Measurements from ENCODE around the gene NDUFS6. TPM values are rescaled to one million over a fixed set of nuclear protein-coding genes. Genes with fewer than 3 reads are reported as not detected.

NDUFS6 gene
- total RNA-seq, 1 donor from 2014 or later, result 40.3 TPM

DNA sequence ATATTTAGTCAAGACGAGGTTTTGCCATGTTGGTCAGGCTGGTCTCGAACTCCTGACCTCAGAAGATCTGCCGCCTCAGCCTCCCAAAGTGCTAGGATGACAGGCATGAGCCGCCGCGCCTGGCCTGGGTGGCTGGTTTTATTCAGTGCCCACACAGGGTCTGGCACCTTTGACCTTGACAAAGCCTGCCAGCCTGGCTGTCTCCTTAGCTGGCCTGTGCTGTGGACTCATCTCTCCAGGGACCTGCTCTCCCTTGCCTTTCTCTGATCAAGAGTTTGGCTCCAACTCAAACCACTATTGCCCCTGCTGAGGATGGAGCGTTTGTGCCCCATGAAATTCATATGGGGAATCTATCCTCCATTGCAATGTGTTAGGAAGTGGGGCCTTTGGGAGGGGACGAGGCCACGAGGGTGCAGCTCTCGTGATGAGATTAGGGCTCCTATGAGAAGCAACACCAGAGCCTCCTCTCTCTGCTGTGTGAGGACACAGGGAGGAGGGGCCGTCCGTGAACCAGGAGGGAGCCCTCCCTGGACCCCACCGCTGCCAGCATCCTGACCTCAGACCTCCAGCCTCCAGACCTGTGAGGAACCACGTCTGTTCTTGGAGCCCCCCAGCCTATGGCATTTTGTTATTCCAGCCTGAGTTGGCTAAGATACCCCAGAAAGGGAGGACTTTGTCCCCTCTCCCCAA is 46.5 kb upstream of the NDUFS6 start:
- Mint-ChIP-seq H3K9me3 (ENCODE audit: unreplicated experiment) (peaks cover 5% of the 10 kb centered on the region), H3K4me1 (ENCODE audit: low read depth, unreplicated experiment) (no peaks in the 10 kb centered on the region), H3K27me3 (ENCODE audit: unreplicated experiment) (no peaks in the 10 kb centered on the region), H3K27ac (ENCODE audit: unreplicated experiment) (no peak overlapping the region), H3K4me3 (ENCODE audit: unreplicated experiment) (no peak overlapping the region), H3K36me3 (ENCODE audit: unreplicated experiment) (peaks cover 9% of the 10 kb centered on the region)
- TF ChIP-seq, protein P1, sequence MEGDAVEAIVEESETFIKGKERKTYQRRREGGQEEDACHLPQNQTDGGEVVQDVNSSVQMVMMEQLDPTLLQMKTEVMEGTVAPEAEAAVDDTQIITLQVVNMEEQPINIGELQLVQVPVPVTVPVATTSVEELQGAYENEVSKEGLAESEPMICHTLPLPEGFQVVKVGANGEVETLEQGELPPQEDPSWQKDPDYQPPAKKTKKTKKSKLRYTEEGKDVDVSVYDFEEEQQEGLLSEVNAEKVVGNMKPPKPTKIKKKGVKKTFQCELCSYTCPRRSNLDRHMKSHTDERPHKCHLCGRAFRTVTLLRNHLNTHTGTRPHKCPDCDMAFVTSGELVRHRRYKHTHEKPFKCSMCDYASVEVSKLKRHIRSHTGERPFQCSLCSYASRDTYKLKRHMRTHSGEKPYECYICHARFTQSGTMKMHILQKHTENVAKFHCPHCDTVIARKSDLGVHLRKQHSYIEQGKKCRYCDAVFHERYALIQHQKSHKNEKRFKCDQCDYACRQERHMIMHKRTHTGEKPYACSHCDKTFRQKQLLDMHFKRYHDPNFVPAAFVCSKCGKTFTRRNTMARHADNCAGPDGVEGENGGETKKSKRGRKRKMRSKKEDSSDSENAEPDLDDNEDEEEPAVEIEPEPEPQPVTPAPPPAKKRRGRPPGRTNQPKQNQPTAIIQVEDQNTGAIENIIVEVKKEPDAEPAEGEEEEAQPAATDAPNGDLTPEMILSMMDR (IDR thresholded peaks at IDR 0.05; ENCODE audit: partially characterized antibody, unreplicated experiment), result no peak
- no peak for DNase-seq

DNA sequence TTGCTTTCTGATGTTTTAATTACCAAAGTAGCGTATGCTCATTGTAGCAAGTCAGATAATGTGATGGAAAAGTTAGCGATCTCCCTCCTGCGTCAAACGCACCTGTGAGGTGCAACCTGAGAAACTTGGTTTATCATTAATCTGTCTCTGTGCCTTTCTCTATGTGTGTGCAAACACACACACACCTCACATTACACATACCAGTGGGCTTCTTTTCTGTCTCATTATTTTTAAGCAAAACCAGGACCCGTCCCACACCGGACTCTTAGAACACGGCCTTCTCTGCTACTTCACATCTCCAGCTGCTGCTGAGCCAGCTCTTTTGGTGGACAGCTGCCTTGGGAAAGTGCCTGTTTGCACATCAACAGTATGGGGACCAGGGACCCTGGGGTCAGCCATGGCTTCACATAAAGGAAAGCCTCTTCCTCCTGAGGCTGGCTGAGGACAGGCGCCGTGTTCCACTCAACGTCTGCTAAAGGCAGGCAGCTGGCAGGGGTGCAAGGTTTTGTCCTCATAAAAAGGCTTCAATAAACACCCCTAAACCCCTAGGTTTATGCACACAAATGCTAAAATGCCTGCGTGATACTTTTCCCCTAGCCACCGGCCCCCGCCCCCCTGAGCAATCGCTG is 45.8 kb upstream of the NDUFS6 start:
- Mint-ChIP-seq H3K9me3 (ENCODE audit: unreplicated experiment) (peaks cover 5% of the 10 kb centered on the region), H3K4me3 (ENCODE audit: unreplicated experiment) (no peak overlapping the region), H3K27ac (ENCODE audit: unreplicated experiment) (no peak overlapping the region), H3K36me3 (ENCODE audit: unreplicated experiment) (peaks cover 9% of the 10 kb centered on the region), H3K4me1 (ENCODE audit: low read depth, unreplicated experiment) (no peaks in the 10 kb centered on the region), H3K27me3 (ENCODE audit: unreplicated experiment) (no peaks in the 10 kb centered on the region)
- TF ChIP-seq, protein P1 (IDR thresholded peaks at IDR 0.05; ENCODE audit: partially characterized antibody, unreplicated experiment), result no peak
- no peak for DNase-seq

DNA sequence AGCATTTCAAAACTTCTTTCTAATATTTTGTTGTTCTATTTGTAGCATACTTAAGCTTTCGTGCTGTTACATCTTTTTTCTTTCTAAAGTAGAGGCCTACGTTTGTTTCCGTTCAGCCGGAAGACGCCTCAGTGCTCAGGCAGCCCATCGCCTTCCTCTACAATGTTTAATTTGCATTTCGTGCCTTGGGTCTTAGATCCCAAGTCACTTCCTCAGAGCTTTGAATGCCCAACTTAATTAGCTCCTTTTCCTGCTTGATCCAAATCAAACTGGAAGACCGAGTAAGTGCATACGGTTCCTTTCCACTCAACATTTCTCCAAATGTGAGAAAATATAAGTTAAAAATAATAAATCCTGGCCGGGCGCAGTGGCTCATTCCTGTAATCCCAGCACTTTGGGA is 44.7 kb upstream of the NDUFS6 start:
- TF ChIP-seq, protein P1 (IDR thresholded peaks at IDR 0.05; ENCODE audit: partially characterized antibody, unreplicated experiment), result no peak
- H3K9me3 Mint-ChIP-seq (ENCODE audit: unreplicated experiment), result peaks cover 6% of the 10 kb centered on the region
- no peaks in the 10 kb centered on the region for H3K4me1 Mint-ChIP-seq (ENCODE audit: low read depth, unreplicated experiment)
- no peak for DNase-seq
- no peak overlapping the region for H3K4me3 Mint-ChIP-seq (ENCODE audit: unreplicated experiment)
- no peaks in the 10 kb centered on the region for H3K27me3 Mint-ChIP-seq (ENCODE audit: unreplicated experiment)
- H3K36me3 Mint-ChIP-seq (ENCODE audit: unreplicated experiment), result peaks cover 9% of the 10 kb centered on the region
- no peak overlapping the region for H3K27ac Mint-ChIP-seq (ENCODE audit: unreplicated experiment)

DNA sequence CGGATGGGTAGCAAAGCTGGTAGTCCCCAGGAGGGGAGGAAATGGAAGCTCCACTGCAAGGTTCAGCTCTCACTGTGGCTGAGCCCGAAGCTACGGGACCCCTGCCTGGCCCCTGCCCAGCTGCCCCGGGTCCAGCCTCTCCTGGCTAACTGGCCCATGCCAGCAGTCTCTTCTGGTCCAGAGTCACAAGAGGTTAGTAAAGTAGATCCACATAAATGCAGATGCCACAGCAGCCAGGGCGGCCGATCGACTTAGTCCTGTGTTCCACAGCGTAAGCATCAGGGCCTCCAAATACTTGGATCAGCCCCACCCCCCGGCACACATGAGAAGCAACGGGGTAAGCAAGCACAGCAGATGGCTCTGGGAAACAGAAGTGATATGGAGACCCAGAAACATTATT is 43.7 kb upstream of the NDUFS6 start:
- TF ChIP-seq, protein P1 (IDR thresholded peaks at IDR 0.05; ENCODE audit: partially characterized antibody, unreplicated experiment), result no peak
- DNase-seq, result no peak
- no peaks in the 10 kb centered on the region for H3K4me1 Mint-ChIP-seq (ENCODE audit: low read depth, unreplicated experiment)

DNA sequence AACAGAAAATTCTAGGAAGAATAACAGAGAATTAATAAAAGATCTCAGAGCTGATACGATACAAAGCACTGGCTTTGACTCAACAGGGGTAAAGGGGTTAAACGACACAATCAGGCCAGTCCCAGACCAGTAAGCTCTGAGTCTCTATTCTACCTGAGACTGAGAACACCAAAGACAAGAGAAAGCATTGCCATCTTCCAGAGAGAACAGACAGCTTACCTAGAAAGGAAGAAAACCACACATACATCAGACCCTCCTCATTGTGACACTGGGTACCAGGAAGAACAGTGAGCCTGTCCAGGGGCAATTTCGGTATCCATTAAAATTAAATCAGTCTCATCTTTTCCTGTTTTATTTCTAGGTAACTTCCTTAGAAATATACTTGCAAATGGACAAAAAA is 42.6 kb upstream of the NDUFS6 start:
- Mint-ChIP-seq H3K4me1 (ENCODE audit: low read depth, unreplicated experiment) (no peaks in the 10 kb centered on the region), H3K4me3 (ENCODE audit: unreplicated experiment) (no peak overlapping the region), H3K36me3 (ENCODE audit: unreplicated experiment) (peaks cover 9% of the 10 kb centered on the region), H3K27ac (ENCODE audit: unreplicated experiment) (no peak overlapping the region), H3K27me3 (ENCODE audit: unreplicated experiment) (peaks cover 2% of the 10 kb centered on the region), H3K9me3 (ENCODE audit: unreplicated experiment) (peaks cover 9% of the 10 kb centered on the region)
- TF ChIP-seq, protein P1 (IDR thresholded peaks at IDR 0.05; ENCODE audit: partially characterized antibody, unreplicated experiment), result no peak
- no peak for DNase-seq

More for the DNA sequence above, 43.7 kb upstream of the NDUFS6 start:
- Mint-ChIP-seq H3K27me3 (ENCODE audit: unreplicated experiment) (peaks cover 2% of the 10 kb centered on the region), H3K9me3 (ENCODE audit: unreplicated experiment) (peaks cover 6% of the 10 kb centered on the region), H3K4me3 (ENCODE audit: unreplicated experiment) (no peak overlapping the region), H3K27ac (ENCODE audit: unreplicated experiment) (no peak overlapping the region), H3K36me3 (ENCODE audit: unreplicated experiment) (peaks cover 9% of the 10 kb centered on the region)

Data from glutamatergic neuron (in vitro differentiated cells).